ENCODE data around the gene AQP5.

GRCh38 chr12:49920241-49920914, 41.3 kb upstream of the AQP5 start:
- TF ChIP-seq POLR2A (IDR thresholded peaks at IDR 0.05) (no peak), CTCF (IDR thresholded peaks at IDR 0.05) (no peak)
